H7 (cell line): Measurements from ENCODE around the gene S100A11. TPM values are rescaled to one million over a fixed set of nuclear protein-coding genes. Genes with fewer than 3 reads are reported as not detected.

Experiments
- DNase-seq: peaks from one replicate; pipeline ENCODE4 v3.0.0; 2012
- H3K27me3 ChIP-seq: 2 replicates; pipeline ENCODE4 v1.6.0; 2011; ENCODE audit warnings: mild to moderate bottlenecking, low read length; ENCODE audit not compliant: control insufficient read depth, insufficient read depth
- H3K36me3 ChIP-seq: replicated peaks from 2 replicates; pipeline ENCODE4 v1.5.1; 2011; ENCODE audit warnings: low read length; ENCODE audit not compliant: control insufficient read depth, insufficient read depth
- H3K4me3 ChIP-seq: 2 replicates; pipeline ENCODE4 v1.5.1; 2011; ENCODE audit warnings: low read depth, mild to moderate bottlenecking, control low read depth, low read length, moderate library complexity; ENCODE audit not compliant: insufficient read depth
- total RNA-seq: library from RNA; depleted of rRNA; stranded (reverse); fragments of >200 nt; shearing (Covaris generic); gene quantifications from 2 replicates; pipeline ENCODE4 v1.2.3, GENCODE V29; 2014

S100A11 gene
- total RNA-seq, 1 experiment from 2014 or later = 597 TPM

GRCh38 chr1:152002960-152003359, 33.8 kb downstream of the S100A11 start:
- Histone ChIP-seq H3K36me3 (no peaks in the 10 kb centered on the region), H3K4me3 (no peak overlapping the region), H3K27me3 (no peaks in the 10 kb centered on the region)
- no peak for DNase-seq

- Histone ChIP-seq H3K27me3 (no peaks in the 10 kb centered on the region), H3K4me3 (no peak overlapping the region), H3K36me3 (no peaks in the 10 kb centered on the region)
- peak; percentile 62 for DNase-seq
Measured at GRCh38 chr1:152001631-152002584, 34.9 kb downstream of the S100A11 start.

- H3K27me3 ChIP-seq = no peaks in the 10 kb centered on the region
- H3K36me3 ChIP-seq = no peaks in the 10 kb centered on the region
- no peak overlapping the region for H3K4me3 ChIP-seq
- no peak for DNase-seq
Measured at GRCh38 chr1:152000964-152001630, 35.7 kb downstream of the S100A11 start.

DNA sequence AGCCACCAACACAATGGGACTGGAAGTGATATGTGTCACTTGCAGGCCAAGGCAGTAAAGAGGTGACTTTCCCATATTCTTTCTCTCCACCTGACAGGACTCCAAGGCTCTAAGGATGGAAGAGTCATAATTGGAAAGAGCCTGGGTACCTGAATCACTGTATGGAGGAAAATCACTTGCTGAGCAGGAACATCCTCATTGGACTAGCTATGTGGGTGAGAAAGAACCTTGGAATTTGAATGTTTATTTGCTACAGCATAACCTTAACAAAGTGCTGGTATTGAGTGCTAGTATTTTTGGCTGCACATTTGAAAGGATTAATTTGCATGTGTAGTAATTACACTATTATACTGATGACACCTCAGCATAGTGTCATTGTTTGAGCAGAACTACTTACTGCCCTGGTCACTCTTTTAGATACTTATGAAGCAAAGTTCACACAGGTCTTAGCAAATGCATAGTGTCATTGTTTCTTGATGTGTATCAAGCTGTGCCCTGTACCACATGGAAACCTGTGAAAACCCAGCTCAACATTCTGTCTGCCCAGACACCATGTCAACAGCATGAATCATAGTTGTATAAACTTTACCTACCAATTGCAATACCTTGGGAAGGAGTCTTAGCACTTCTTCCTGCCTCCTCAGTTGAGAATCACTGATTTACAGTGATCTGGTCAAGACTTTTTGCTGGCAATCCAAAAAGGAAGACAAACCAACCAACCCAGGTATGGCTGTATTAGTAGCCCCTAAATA, 38.0 kb downstream of the S100A11 start:
- H3K4me3 ChIP-seq = no peak overlapping the region
- no peaks in the 10 kb centered on the region for H3K27me3 ChIP-seq
- H3K36me3 ChIP-seq = no peaks in the 10 kb centered on the region
- no peak for DNase-seq

GRCh38 chr1:151997284-151997570, 39.6 kb downstream of the S100A11 start:
- no peaks in the 10 kb centered on the region for H3K27me3 ChIP-seq
- DNase-seq = no peak
- H3K4me3 ChIP-seq = no peak overlapping the region
- H3K36me3 ChIP-seq = no peaks in the 10 kb centered on the region

DNA sequence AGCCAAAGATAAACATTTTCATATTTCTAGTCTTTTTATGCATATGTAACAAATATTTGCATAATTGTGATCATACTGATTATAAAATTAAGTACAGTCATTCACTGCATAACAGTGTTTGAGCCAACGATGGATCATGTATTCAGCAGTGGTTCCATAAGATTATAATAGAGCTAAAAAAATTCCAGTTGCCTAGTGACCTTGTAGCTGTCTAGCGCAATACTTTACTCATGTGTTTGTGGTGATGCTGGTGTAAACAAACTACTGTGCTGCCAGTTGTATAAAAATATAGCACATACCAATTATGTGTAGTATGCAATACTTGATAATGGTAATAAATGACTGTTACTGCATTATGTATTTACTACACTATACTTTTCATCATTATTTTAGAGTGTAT, 41.0 kb downstream of the S100A11 start:
- Histone ChIP-seq H3K36me3 (no peaks in the 10 kb centered on the region), H3K27me3 (no peaks in the 10 kb centered on the region), H3K4me3 (no peak overlapping the region)
- no peak for DNase-seq

- no peaks in the 10 kb centered on the region for H3K36me3 ChIP-seq
- peak; percentile 55 for DNase-seq
- H3K4me3 ChIP-seq = no peak overlapping the region
- H3K27me3 ChIP-seq = no peaks in the 10 kb centered on the region
Measured at GRCh38 chr1:151994956-151995355, 41.8 kb downstream of the S100A11 start.

DNA sequence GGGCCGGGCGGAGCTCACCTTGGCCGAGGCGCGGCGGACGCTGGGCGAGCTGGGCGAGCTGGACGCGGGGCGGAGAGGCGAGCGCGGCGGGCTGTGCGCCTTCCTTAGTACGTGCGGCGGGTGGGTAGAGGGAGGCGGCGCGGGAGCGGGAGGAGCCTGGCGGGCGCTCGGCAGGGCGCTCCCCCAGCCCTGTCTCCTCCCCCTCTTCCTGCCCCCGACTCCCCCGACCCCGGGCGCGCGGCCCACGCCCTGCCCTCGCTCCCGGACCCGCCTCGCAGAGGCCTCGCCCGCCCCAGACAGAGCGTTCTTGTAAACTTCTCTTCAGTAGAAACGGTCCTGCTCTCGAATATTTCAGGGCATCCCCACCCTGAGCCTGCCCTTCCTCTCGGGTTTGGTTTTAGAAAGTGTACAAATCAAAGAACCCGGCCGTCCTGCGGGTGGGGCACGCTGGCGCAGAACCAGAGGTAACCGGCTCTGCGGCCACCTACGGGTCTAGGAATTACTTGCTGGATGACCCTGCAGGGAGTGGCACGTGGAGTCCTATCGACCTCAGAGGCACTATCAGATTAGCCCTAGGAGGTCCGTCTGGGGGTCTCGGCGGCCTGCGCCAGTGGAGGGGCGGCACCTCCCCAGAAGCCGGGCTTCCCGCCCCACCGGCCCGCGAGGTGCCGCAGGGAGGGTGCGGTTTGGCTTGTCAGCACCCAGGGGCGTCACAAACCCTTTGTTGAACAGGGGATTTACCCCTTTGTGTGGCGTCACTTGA, 42.9 kb downstream of the S100A11 start, which contains the start of gene S100A10:
S100A10 (minus strand) TSS at position 126 of the 763 bp plus-strand sequence. CDS start 7,629 bp downstream, outside the sequence.
- Histone ChIP-seq H3K4me3 (peak within 1 kb of the TSS; percentile 95), H3K27me3 (no peaks in the 10 kb centered on the region), H3K36me3 (no peaks in the 10 kb centered on the region)
- peak; percentile 85 for DNase-seq

DNA sequence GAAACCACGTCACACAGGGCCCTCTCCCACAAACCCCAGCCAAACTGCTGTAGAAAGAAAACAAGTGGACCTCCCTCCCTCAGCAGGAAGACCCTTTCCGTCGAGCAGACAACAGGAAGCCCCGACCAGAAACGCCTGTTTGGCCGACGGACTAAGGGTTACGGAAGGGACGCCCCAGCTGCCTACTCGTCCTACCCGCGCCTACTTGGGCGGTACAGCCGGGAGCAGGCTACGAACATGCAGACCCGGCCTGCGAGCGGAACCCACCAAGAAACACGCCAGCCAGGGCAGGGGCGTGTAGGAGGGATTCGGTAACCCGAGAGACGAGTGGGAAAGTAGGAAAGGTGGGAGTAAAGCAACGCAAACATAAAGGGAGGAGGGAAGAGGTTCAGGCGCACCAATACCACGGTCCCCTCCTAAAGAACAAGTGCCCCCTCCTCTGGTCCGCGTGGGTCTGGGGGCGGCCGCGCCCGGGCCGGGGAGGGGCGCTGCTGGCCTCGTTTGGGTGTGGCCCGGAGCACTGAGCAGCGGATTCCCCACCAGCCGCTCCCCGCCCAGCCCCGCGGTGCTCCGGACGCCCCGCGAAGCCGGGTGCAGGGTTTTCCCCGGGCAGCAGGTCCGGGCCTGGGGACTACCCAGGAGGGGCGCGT, 43.6 kb downstream of the S100A11 start:
- no peaks in the 10 kb centered on the region for H3K27me3 ChIP-seq
- peak overlapping the region; percentile 95 for H3K4me3 ChIP-seq
- peak; percentile 65 for DNase-seq
- no peaks in the 10 kb centered on the region for H3K36me3 ChIP-seq

DNA sequence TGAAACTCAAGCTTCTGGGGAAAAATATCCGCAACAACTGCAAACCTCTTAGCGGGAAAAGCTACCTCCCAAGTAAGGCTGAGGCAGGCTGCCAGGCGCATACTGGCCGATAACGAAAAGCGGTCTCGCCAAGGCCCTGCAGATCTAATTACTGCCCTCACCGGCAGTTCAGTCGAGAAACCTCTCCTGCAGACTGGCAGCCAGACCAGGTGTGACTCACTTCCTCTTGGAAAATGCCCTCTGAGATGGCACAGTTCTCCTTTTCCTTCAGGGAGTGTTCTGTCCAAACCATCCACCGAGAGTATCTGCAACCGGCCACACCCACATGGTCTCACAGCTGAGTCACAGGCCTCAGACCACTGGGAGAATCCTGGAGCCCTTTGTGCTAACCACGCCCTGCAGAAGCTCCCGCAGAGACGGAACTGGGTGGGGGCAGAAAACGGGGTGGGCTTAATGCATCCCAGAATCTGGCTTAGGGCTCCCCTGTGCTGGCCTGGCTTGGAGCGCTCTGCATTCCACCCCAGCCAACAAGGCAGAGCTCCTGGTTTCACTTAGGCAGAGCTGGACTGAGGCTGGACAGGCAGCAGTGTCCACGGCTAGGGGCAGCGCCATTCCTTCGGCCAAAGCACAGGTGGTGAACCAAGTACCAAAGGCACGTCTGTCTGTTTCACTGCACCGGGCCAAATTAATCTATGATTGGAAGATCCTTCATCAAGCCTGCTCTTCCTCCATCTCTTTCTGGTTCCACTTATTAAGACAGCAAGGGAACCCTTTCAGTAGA, 44.3 kb downstream of the S100A11 start:
- Histone ChIP-seq H3K4me3 (peak overlapping the region; percentile 95), H3K36me3 (no peaks in the 10 kb centered on the region), H3K27me3 (no peaks in the 10 kb centered on the region)
- peak; percentile 65 for DNase-seq

DNA sequence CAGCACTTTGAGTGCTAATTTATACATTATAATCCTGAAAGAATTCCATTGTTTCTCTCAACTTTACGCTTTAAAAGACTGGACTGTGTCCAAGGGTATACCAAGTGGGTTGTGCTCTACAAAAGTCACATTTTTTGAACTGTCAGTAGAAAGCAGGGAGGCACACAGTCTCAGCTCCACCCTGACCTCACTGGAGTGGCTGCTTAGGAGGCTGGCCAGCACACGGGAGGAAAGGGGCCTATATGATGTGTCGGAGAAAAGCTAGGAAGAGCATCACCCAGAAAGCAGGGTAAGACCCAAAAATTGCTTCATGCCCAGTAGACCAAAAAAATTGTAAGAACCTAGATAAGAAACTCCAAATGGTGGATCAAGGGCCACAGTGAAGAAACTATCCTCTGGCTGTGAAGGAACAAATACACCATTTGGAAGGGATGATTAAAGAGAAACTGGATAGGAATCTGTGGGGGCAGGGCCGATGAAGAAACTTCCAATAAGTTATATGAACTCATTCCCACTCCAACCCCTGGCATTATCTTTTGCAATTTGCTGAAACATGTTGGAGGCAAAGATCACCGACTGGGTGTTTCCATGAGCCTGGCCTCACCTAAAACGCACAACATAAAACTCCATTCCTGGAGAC, 45.0 kb downstream of the S100A11 start:
- Histone ChIP-seq H3K4me3 (peak overlapping the region; percentile 95), H3K36me3 (no peaks in the 10 kb centered on the region), H3K27me3 (no peaks in the 10 kb centered on the region)
- no peak for DNase-seq

GRCh38 chr1:151990856-151991198, 46.0 kb downstream of the S100A11 start:
- H3K36me3 ChIP-seq = no peaks in the 10 kb centered on the region
- H3K27me3 ChIP-seq = no peaks in the 10 kb centered on the region
- DNase-seq = no peak
- no peak overlapping the region for H3K4me3 ChIP-seq
